IPS-18a (cell line): Measurements from ENCODE around the gene IL19.

Experiments
- H3K27ac ChIP-seq: one replicate; pipeline ENCODE4 v1.5.1; 2013; ENCODE audit warnings: low read length
- H3K27me3 ChIP-seq: one replicate; pipeline ENCODE4 v1.6.1; 2013; ENCODE audit warnings: mild to moderate bottlenecking, low read length; ENCODE audit not compliant: control insufficient read depth, insufficient read depth
- H3K36me3 ChIP-seq: one replicate; pipeline ENCODE4 v1.6.1; 2013; ENCODE audit warnings: low read depth, low read length; ENCODE audit not compliant: control insufficient read depth
- H3K4me1 ChIP-seq: one replicate; pipeline ENCODE4 v1.6.1; 2013; ENCODE audit warnings: low read depth, low read length; ENCODE audit not compliant: control insufficient read depth
- H3K4me3 ChIP-seq: one replicate; pipeline ENCODE4 v1.5.1; 2013; ENCODE audit warnings: low read length
- H3K9ac ChIP-seq: one replicate; pipeline ENCODE4 v1.6.1; 2013; ENCODE audit warnings: mild to moderate bottlenecking, low read length, moderate library complexity
- H3K9me3 ChIP-seq: one replicate; pipeline ENCODE4 v1.6.1; 2013; ENCODE audit warnings: low read depth, low read length; ENCODE audit not compliant: control insufficient read depth

Gene IL19

GRCh38 chr1:206854401-206855129 is 84.0 kb downstream of the IL19 start:
- Histone ChIP-seq H3K36me3 (no peaks in the 10 kb centered on the region), H3K9me3 (no peaks in the 10 kb centered on the region), H3K27me3 (no peaks in the 10 kb centered on the region), H3K9ac (no peak overlapping the region), H3K4me1 (no peaks in the 10 kb centered on the region), H3K4me3 (no peak overlapping the region), H3K27ac (no peak overlapping the region)

GRCh38 chr1:206855859-206856258 is 85.3 kb downstream of the IL19 start:
- H3K27ac ChIP-seq, result no peak overlapping the region
- H3K9me3 ChIP-seq, result no peaks in the 10 kb centered on the region
- no peaks in the 10 kb centered on the region for H3K36me3 ChIP-seq
- H3K4me3 ChIP-seq, result no peak overlapping the region
- no peak overlapping the region for H3K9ac ChIP-seq
- H3K4me1 ChIP-seq, result no peaks in the 10 kb centered on the region
- no peaks in the 10 kb centered on the region for H3K27me3 ChIP-seq

- Histone ChIP-seq H3K36me3 (no peaks in the 10 kb centered on the region), H3K9ac (no peak overlapping the region), H3K27me3 (no peaks in the 10 kb centered on the region), H3K27ac (no peak overlapping the region), H3K9me3 (no peaks in the 10 kb centered on the region), H3K4me1 (no peaks in the 10 kb centered on the region), H3K4me3 (no peak overlapping the region)
These were observed 86.3 kb downstream of the IL19 start for GRCh38 chr1:206856674-206857464.

GRCh38 chr1:206859082-206859521 is 88.5 kb downstream of the IL19 start:
- Histone ChIP-seq H3K27me3 (no peaks in the 10 kb centered on the region), H3K27ac (no peak overlapping the region), H3K9me3 (no peaks in the 10 kb centered on the region), H3K4me1 (no peaks in the 10 kb centered on the region), H3K9ac (no peak overlapping the region), H3K36me3 (no peaks in the 10 kb centered on the region), H3K4me3 (no peak overlapping the region)

GRCh38 chr1:206860165-206860564 is 89.6 kb downstream of the IL19 start:
- Histone ChIP-seq H3K9ac (no peak overlapping the region), H3K4me3 (no peak overlapping the region), H3K36me3 (no peaks in the 10 kb centered on the region), H3K27ac (no peak overlapping the region), H3K27me3 (no peaks in the 10 kb centered on the region), H3K4me1 (no peaks in the 10 kb centered on the region), H3K9me3 (no peaks in the 10 kb centered on the region)

- Histone ChIP-seq H3K9me3 (no peaks in the 10 kb centered on the region), H3K4me3 (no peak overlapping the region), H3K27me3 (no peaks in the 10 kb centered on the region), H3K36me3 (no peaks in the 10 kb centered on the region), H3K27ac (no peak overlapping the region), H3K4me1 (no peaks in the 10 kb centered on the region), H3K9ac (no peak overlapping the region)
These were observed 92.7 kb downstream of the IL19 start for GRCh38 chr1:206863266-206863665.

- no peaks in the 10 kb centered on the region for H3K27me3 ChIP-seq
- H3K9ac ChIP-seq, result no peak within 1 kb of the TSS
- no peaks in the 10 kb centered on the region for H3K9me3 ChIP-seq
- no peak within 1 kb of the TSS for H3K27ac ChIP-seq
- no peaks in the 10 kb centered on the region for H3K4me1 ChIP-seq
- no peaks in the 10 kb centered on the region for H3K36me3 ChIP-seq
- no peak within 1 kb of the TSS for H3K4me3 ChIP-seq
These were observed 94.5 kb downstream of the IL19 start, which contains the start of gene IL20 for GRCh38 chr1:206864939-206865671. Gene IL20, plus strand, starts transcription at chr1:206865623. Its CDS starts 230 bp downstream, at chr1:206865853.

- no peaks in the 10 kb centered on the region for H3K9me3 ChIP-seq
- H3K4me1 ChIP-seq, result no peaks in the 10 kb centered on the region
- no peaks in the 10 kb centered on the region for H3K36me3 ChIP-seq
- H3K9ac ChIP-seq, result no peak overlapping the region
- H3K4me3 ChIP-seq, result no peak overlapping the region
- no peaks in the 10 kb centered on the region for H3K27me3 ChIP-seq
- H3K27ac ChIP-seq, result no peak overlapping the region
These were observed 95.5 kb downstream of the IL19 start for GRCh38 chr1:206866062-206866461.

GRCh38 chr1:206867239-206867638 is 96.7 kb downstream of the IL19 start:
- Histone ChIP-seq H3K4me1 (no peaks in the 10 kb centered on the region), H3K9ac (no peak overlapping the region), H3K4me3 (no peak overlapping the region), H3K27me3 (no peaks in the 10 kb centered on the region), H3K9me3 (no peaks in the 10 kb centered on the region), H3K27ac (no peak overlapping the region), H3K36me3 (no peaks in the 10 kb centered on the region)

GRCh38 chr1:206867716-206868115 is 97.1 kb downstream of the IL19 start:
- no peaks in the 10 kb centered on the region for H3K36me3 ChIP-seq
- H3K9ac ChIP-seq, result no peak overlapping the region
- H3K9me3 ChIP-seq, result no peaks in the 10 kb centered on the region
- no peaks in the 10 kb centered on the region for H3K4me1 ChIP-seq
- no peak overlapping the region for H3K4me3 ChIP-seq
- no peak overlapping the region for H3K27ac ChIP-seq
- H3K27me3 ChIP-seq, result no peaks in the 10 kb centered on the region

GRCh38 chr1:206868264-206868663 is 97.7 kb downstream of the IL19 start:
- Histone ChIP-seq H3K27me3 (no peaks in the 10 kb centered on the region), H3K36me3 (no peaks in the 10 kb centered on the region), H3K4me3 (no peak overlapping the region), H3K9me3 (no peaks in the 10 kb centered on the region), H3K9ac (no peak overlapping the region), H3K27ac (no peak overlapping the region), H3K4me1 (no peaks in the 10 kb centered on the region)
